Measurements from ENCODE around the gene EIF5AL1. TPM values are rescaled to one million over a fixed set of nuclear protein-coding genes. Genes with fewer than 3 reads are reported as not detected.
"Not testable (repeated sequence)": the region's sequence is repeated elsewhere in the genome, so short reads cannot be mapped to it uniquely, and the experiment has no call there.

EIF5AL1 gene
- 0.38 and 0.41 TPM in 2 replicates for total RNA-seq

DNA sequence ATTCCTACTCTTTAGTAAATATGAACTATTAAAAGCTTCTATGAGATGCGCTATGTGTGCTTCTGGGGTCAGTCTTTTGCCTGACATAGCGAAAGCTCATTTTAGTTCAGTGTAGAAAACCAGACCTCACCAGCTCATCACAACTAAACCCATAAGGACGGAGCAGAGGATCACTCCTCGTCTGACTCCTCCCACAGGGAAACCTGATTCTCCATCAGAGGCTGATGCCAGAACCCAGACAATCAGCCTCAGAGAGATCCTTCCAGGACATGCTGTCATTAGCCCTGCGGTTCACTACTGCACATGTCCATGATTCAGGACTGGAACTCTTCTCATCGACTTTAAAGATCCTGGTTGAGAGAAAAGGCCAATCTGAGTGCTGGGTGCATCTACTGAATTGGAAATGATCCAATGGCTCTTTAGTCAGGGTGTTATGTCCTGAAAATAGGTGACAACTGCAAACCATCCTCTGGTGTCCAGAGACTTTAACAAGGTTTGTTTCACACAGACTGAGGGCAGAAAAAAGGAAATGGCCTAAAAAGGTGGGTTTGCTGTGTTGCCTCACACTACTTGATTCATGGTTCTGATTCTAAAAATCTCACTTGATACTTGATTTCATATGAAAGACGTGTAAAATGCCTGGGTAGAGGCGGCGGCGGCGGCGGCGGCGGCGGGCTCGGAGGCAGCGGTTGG, at the start of gene EIF5AL1:
EIF5AL1 (plus strand) TSS at position 643 of the 693 bp plus-strand sequence. CDS start 117 bp downstream, outside the sequence.
- not testable (repeated sequence) for H3K36me3 ChIP-seq (ENCODE audit: control insufficient read depth, insufficient read depth, low read length)

GRCh38 chr10:79463578-79464496, 48.5 kb upstream of the EIF5AL1 start:
- no peaks in the 10 kb centered on the region for H3K36me3 ChIP-seq (ENCODE audit: control insufficient read depth, insufficient read depth, low read length)
- peaks cover 3% of the 10 kb centered on the region for H3K27me3 ChIP-seq (ENCODE audit: control insufficient read depth, insufficient read depth, low read length)
- no peak for DNase-seq (ENCODE audit: low read depth)
- H3K4me3 ChIP-seq (ENCODE audit: low read depth, low read length): no peak overlapping the region
- no peak for TF ChIP-seq CTCF (IDR thresholded peaks at IDR 0.05; ENCODE audit: insufficient read depth, low read length, poor library complexity, severe bottlenecking)

More for the DNA sequence above, at the start of gene EIF5AL1:
- H3K4me3 ChIP-seq (ENCODE audit: low read depth, low read length); H3K27me3 ChIP-seq (ENCODE audit: control insufficient read depth, insufficient read depth, low read length); DNase-seq (ENCODE audit: low read depth): not testable (repeated sequence)

DNA sequence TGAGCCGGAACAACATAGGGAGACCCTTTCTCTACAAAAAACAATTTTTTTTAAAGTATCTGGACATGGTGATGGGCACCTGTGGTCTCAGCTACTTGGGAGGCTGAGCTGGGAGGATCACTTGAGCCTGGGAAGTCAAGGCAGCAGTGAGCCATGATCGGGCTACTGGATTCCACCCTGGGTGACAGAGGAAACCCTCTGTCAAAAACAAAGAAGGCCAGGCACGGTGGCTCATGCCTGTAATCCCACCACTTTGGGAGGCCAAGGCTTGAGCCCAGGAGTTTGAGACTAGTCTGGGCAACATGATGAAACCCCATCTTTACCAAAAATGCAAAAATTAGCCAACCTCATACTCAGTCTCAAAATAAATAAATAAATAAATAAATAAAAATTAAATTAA, 47.0 kb upstream of the EIF5AL1 start:
- no peak for DNase-seq (ENCODE audit: low read depth)
- Histone ChIP-seq H3K27me3 (ENCODE audit: control insufficient read depth, insufficient read depth, low read length) (peaks cover 3% of the 10 kb centered on the region), H3K36me3 (ENCODE audit: control insufficient read depth, insufficient read depth, low read length) (no peaks in the 10 kb centered on the region), H3K4me3 (ENCODE audit: low read depth, low read length) (no peak overlapping the region)
- TF ChIP-seq CTCF (IDR thresholded peaks at IDR 0.05; ENCODE audit: insufficient read depth, low read length, poor library complexity, severe bottlenecking): no peak

- no peak for DNase-seq (ENCODE audit: low read depth)
- TF ChIP-seq CTCF (IDR thresholded peaks at IDR 0.05; ENCODE audit: insufficient read depth, low read length, poor library complexity, severe bottlenecking): no peak
- no peaks in the 10 kb centered on the region for H3K27me3 ChIP-seq (ENCODE audit: control insufficient read depth, insufficient read depth, low read length)
These were observed 44.2 kb upstream of the EIF5AL1 start for GRCh38 chr10:79468015-79468560.

DNA sequence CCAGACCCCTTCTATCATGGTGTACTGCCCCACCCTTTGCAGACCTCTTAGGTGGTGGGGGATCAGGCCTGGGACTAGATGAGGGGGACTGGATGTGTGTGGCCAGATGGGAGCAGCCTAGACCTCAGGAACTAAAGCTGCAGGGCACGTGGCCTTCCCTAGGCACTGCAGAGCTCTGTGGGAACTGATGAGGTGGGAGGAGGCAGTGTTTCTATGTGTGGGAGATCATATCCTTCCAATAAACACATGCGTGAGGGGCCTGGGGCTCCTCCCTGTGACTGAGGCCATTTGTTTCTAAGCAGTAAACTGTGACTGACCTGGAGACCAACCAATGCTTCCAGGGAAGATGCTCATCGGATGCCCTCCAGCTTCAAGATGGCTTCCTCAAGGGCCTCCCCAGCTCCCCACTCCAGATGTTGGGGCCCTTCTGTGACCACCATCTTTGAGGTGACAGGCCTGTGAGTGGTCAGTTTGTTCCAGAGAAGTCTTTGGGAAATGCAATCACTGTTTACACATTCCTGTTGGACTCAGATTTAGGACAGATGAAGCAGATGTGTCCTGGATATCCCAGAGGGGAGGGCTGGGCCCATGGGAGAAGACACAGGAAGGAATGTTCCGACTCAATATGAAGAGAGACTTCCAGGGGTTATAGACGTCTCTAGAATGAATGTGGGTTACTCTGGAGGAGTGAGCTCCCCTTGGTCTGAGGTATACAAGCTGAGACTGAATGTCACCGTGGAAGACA, 43.3 kb upstream of the EIF5AL1 start:
- no peaks in the 10 kb centered on the region for H3K36me3 ChIP-seq (ENCODE audit: control insufficient read depth, insufficient read depth, low read length)
- TF ChIP-seq CTCF (IDR thresholded peaks at IDR 0.05; ENCODE audit: insufficient read depth, low read length, poor library complexity, severe bottlenecking): no peak
- no peaks in the 10 kb centered on the region for H3K27me3 ChIP-seq (ENCODE audit: control insufficient read depth, insufficient read depth, low read length)
- H3K4me3 ChIP-seq (ENCODE audit: low read depth, low read length): no peak overlapping the region
- no peak for DNase-seq (ENCODE audit: low read depth)

More at GRCh38 chr10:79468015-79468560, 44.2 kb upstream of the EIF5AL1 start:
- Histone ChIP-seq H3K36me3 (ENCODE audit: control insufficient read depth, insufficient read depth, low read length) (no peaks in the 10 kb centered on the region), H3K4me3 (ENCODE audit: low read depth, low read length) (no peak overlapping the region)

All from kidney epithelial cell (primary cell).